Endothelial cell of umbilical vein (primary cell): Measurements from ENCODE around the gene CYP2A13. TPM values are rescaled to one million over a fixed set of nuclear protein-coding genes. Genes with fewer than 3 reads are reported as not detected.
"Not testable (repeated sequence)": the region's sequence is repeated elsewhere in the genome, so short reads cannot be mapped to it uniquely, and the experiment has no call there.

Experiments used
- BruUV-seq: library from RNA; stranded (reverse); fragments of 400-500 nt; replicated peaks from 2 replicates; lab custom pipeline; 2021; lab: Mats Ljungman, UMichigan
- CTCF ChIA-PET: fragments of 300-600, 350-600 bp; sonication (Branson Sonifier 250); formaldehyde crosslinking; loops from one replicate; lab custom pipeline; 2021; ENCODE audit warnings: antibody characterized with exemption, inconsistent platforms; lab: Charles Lee
- POLR2A ChIA-PET: fragments of 300-600, 350-600 bp; sonication (Branson Sonifier 250); formaldehyde crosslinking; loops from one replicate; lab custom pipeline; 2021; ENCODE audit warnings: antibody characterized with exemption, inconsistent platforms; lab: Charles Lee
- DNase-seq: peaks from one replicate; pipeline ENCODE4 v3.0.0-alpha.2; 2011; ENCODE audit warnings: low read depth, low spot score
- FAIRE-seq: peaks from 2 replicates; lab custom pipeline; 2011; peaks lifted over from hg19 to GRCh38; lab: Jason Lieb, UNC
- H2AFZ ChIP-seq: 2 replicates; pipeline ENCODE4 v1.6.0; 2012; ENCODE audit warnings: low read depth, low read length, control low read depth, inconsistent platforms
- H3K27ac ChIP-seq: 2 replicates; pipeline ENCODE4 v1.5.1; 2011; ENCODE audit warnings: low read depth, mild to moderate bottlenecking, control low read depth, low read length, moderate library complexity; ENCODE audit not compliant: insufficient read depth
- H3K27me3 ChIP-seq, 2 experiments: 2 replicates each; pipeline versions ENCODE4 v1.6.0 to v1.6.1; 2011; ENCODE audit warnings: low read length in 2 of 2, mixed read lengths in 1 of 2; ENCODE audit not compliant: control insufficient read depth in 2 of 2, insufficient read depth in 2 of 2
- H3K36me3 ChIP-seq, 2 experiments: 2 replicates in 1 of 2; 3 replicates in 1 of 2; pipeline ENCODE4 v1.5.1; 2011; ENCODE audit warnings: low read length in 2 of 2, mild to moderate bottlenecking in 1 of 2, moderate library complexity in 1 of 2; ENCODE audit not compliant: control insufficient read depth in 2 of 2, insufficient read depth in 2 of 2; ENCODE audit errors: extremely low read depth in 1 of 2
- H3K4me1 ChIP-seq: 3 replicates; pipeline ENCODE4 v1.5.1; 2011; ENCODE audit warnings: mild to moderate bottlenecking, low read length; ENCODE audit not compliant: control insufficient read depth, insufficient read depth; ENCODE audit errors: extremely low read depth
- H3K4me2 ChIP-seq: 2 replicates; pipeline ENCODE4 v1.6.1; 2011; ENCODE audit warnings: low read length, control low read depth, mixed read lengths; ENCODE audit not compliant: insufficient read depth
- H3K4me3 ChIP-seq, 3 experiments: fragments of 200-600 bp in 1 of 3; sonication (generic), shearing (Covaris generic) in 1 of 3; replicated peaks in 1 of 3; 2 replicates each; pipeline ENCODE4 v1.5.1; 2011 to 2016; ENCODE audit warnings: control low read depth in 3 of 3, low read length in 3 of 3, mild to moderate bottlenecking in 2 of 3, inconsistent platforms in 1 of 3, low read depth in 1 of 3, moderate library complexity in 1 of 3; ENCODE audit not compliant: insufficient read depth in 1 of 3
- H3K79me2 ChIP-seq: 2 replicates; pipeline ENCODE4 v1.6.0; 2012; ENCODE audit warnings: low read length, inconsistent platforms; ENCODE audit not compliant: control insufficient read depth, insufficient read depth
- H3K9ac ChIP-seq: replicated peaks from 2 replicates; pipeline ENCODE3; 2011; ENCODE audit warnings: low read length, control low read depth; ENCODE audit not compliant: insufficient read depth; ENCODE audit errors: extremely low read depth
- H3K9me1 ChIP-seq: replicated peaks from 3 replicates; pipeline ENCODE4 v1.6.0; 2011; ENCODE audit warnings: mild to moderate bottlenecking, low read length; ENCODE audit not compliant: control insufficient read depth, insufficient read depth; ENCODE audit errors: extremely low read depth
- H3K9me3 ChIP-seq: replicated peaks from 2 replicates; pipeline ENCODE4 v1.5.1; 2012; ENCODE audit warnings: low read length, inconsistent platforms; ENCODE audit not compliant: control insufficient read depth, insufficient read depth
- H4K20me1 ChIP-seq: replicated peaks from 2 replicates; pipeline ENCODE3; 2011; ENCODE audit warnings: mild to moderate bottlenecking, low read length; ENCODE audit not compliant: control insufficient read depth, insufficient read depth; ENCODE audit errors: extremely low read depth
- CTCF ChIP-seq, 2 donors: IDR thresholded peaks; 1 replicate in 1 of 2; 2 replicates in 1 of 2; pipeline ENCODE4 v1.5.1; 2011; ENCODE audit warnings: low read length in 2 of 2, mild to moderate bottlenecking in 2 of 2, moderate library complexity in 2 of 2, control low read depth in 1 of 2, inconsistent platforms in 1 of 2, low read depth in 1 of 2; ENCODE audit not compliant: insufficient read depth in 1 of 2; ENCODE audit errors: extremely low read depth in 1 of 2
- dilution Hi-C: fragments of 300-500 bp; cut with MboI; formaldehyde crosslinking; loops from one replicate; pipeline ENCODE4 v1.15.0; 2019; ENCODE audit warnings: low sequenced_read_pairs; ENCODE audit not compliant: extremely low pct_ligation_motif_present
- intact Hi-C: fragments of 100-400 bp; cut with micrococcal nuclease; formaldehyde crosslinking; loops from one replicate; pipeline ENCODE4 v1.10.0; 2022
- polyA plus RNA-seq, 4 experiments: library from polyadenylated mRNA; depleted of rRNA in 3 of 4; stranded (reverse) in 3 of 4; unstranded in 1 of 4; fragments of >200 nt; gene quantifications; 2 replicates each; pipeline versions ENCODE4 v1.2.1 to v1.2.3, GENCODE V29; 2011 to 2012; ENCODE audit warnings: missing spikeins in 1 of 4
- total RNA-seq: library from RNA; stranded (reverse); gene quantifications from 2 replicates; pipeline ENCODE4 v1.2.3, GENCODE V29; 2021

CYP2A13 gene
- total and polyA plus RNA-seq, 2 donors (not counting 3 experiments of a cell fraction or from before 2014, with no cell fraction given), result not detected

DNA sequence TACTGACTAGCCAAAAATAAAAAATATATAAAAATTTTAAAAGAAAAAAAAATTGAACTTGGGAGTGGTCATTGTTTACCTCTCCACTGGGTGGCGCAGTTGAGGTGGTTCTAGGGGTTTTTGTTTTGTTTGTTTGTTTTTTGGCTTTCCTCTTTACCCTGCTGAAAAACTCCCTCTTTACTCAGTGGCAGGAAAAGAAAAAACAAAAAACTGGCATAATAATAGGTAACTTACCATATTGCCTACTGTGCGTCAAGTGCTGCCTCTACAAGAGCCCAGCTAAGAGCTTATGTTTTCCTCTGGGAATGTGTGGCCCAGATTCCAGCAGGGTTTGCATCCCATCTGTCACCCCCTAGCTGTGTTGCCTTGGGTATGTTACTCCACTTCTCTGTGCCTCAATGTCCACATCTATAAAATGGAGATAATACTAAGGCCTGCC lies 38.5 kb downstream of the CYP2A13 start:
- intact Hi-C loops, result loop anchor here (1.0 to 5.0 kb wide), 4 partner anchors 18 to 309 kb away; no protein-coding TSS in a partner anchor
- TF ChIP-seq CTCF (IDR thresholded peaks at IDR 0.05; ENCODE audit: extremely low read depth in 1 of 2, insufficient read depth in 1 of 2, low read depth in 1 of 2, low read length in 2 of 2), result peak; percentile 18 to 54
- H3K79me2 ChIP-seq, H3K4me1 ChIP-seq, dilution Hi-C loops, H3K9me1 ChIP-seq, POLR2A ChIA-PET, H3K9ac ChIP-seq, H3K27me3 ChIP-seq, BruUV-seq, H2AFZ ChIP-seq, H3K9me3 ChIP-seq, H3K27ac ChIP-seq, H4K20me1 ChIP-seq, H3K36me3 ChIP-seq, DNase-seq, H3K4me3 ChIP-seq, H3K4me2 ChIP-seq: not testable (repeated sequence)
- FAIRE-seq, result peak; percentile 91
- CTCF ChIA-PET, result interaction anchor here (0.6 to 2.6 kb wide), 8 partner anchors 13 to 464 kb away, joined by 3 to 31 read pairs (median 3); no protein-coding TSS in a partner anchor

GRCh38 chr19:41127362-41127761 lies 39.1 kb downstream of the CYP2A13 start:
- H3K27ac ChIP-seq, H3K27me3 ChIP-seq, H3K9me1 ChIP-seq, H2AFZ ChIP-seq, H3K9me3 ChIP-seq, H3K36me3 ChIP-seq, H4K20me1 ChIP-seq, H3K79me2 ChIP-seq, FAIRE-seq, DNase-seq, POLR2A ChIA-PET, H3K4me1 ChIP-seq, dilution Hi-C loops, H3K9ac ChIP-seq, H3K4me2 ChIP-seq, BruUV-seq, H3K4me3 ChIP-seq: not testable (repeated sequence)
- intact Hi-C loops, result loop anchor here (5.0 kb wide), 2 partner anchors 180 to 310 kb away; no protein-coding TSS in a partner anchor
- CTCF ChIA-PET, result interaction anchor here (0.6 to 2.6 kb wide), 5 partner anchors 12 to 464 kb away, joined by 3 to 31 read pairs (median 6); no protein-coding TSS in a partner anchor
